ENCODE measurements around the gene MYO5B. TPM values are rescaled to one million over a fixed set of nuclear protein-coding genes. Genes with fewer than 3 reads are reported as not detected.

MYO5B gene
- total and polyA plus RNA-seq, 2 donors (not counting 1 experiment from before 2014, with no cell fraction given) = 0.30 to 1.7 TPM

- Histone ChIP-seq H3K4me2 (replicated peaks; ENCODE audit: low read depth, low read length, poor library complexity, severe bottlenecking) (no peak overlapping the region), H3K9me3 (ENCODE audit: control extremely low read depth in 1 of 3, control insufficient read depth in 2 of 3, insufficient read depth in 1 of 3, low read length in 2 of 3) (no peaks in the 10 kb centered on the region), H3K79me2 (ENCODE audit: control insufficient read depth, insufficient read depth, low read length) (no peaks in the 10 kb centered on the region), H3K4me3 (ENCODE audit: control extremely low read depth in 1 of 5, extremely low read depth in 1 of 5, insufficient read depth in 1 of 5, low read depth in 2 of 5, low read length in 4 of 5) (no peak overlapping the region), H3K9ac (ENCODE audit: low read length) (no peak overlapping the region), H3K4me1 (ENCODE audit: control insufficient read depth in 2 of 2, insufficient read depth in 2 of 2, low read length in 2 of 2) (no peaks in the 10 kb centered on the region), H2AFZ (ENCODE audit: insufficient read depth, low read depth, low read length, poor library complexity, severe bottlenecking) (no peak overlapping the region), H3K36me3 (replicated peaks in 1 of 2; ENCODE audit: control extremely low read depth in 1 of 2, control insufficient read depth in 1 of 2, extremely low read depth in 1 of 2, insufficient read depth in 2 of 2, low read length in 1 of 2) (no peaks in the 10 kb centered on the region), H4K20me1 (ENCODE audit: control insufficient read depth, insufficient read depth, low read length, poor library complexity, severe bottlenecking) (no peaks in the 10 kb centered on the region), H3K27ac (ENCODE audit: low read length in 2 of 2) (no peak overlapping the region), H3K27me3 (replicated peaks in 1 of 4; ENCODE audit: control extremely low read depth in 1 of 4, control insufficient read depth in 3 of 4, insufficient read depth in 4 of 4, low read length in 3 of 4) (no peaks in the 10 kb centered on the region)
- no peaks in the 10 kb centered on the region for H3K4me1 Mint-ChIP-seq
- H3K27me3 Mint-ChIP-seq = no peaks in the 10 kb centered on the region
- ChIA-PET POLR2A (no interaction called here), CTCF (interaction anchor here (2.9 kb wide), 1 partner anchor 344 kb away, joined by 11 read pairs; no protein-coding TSS in a partner anchor)
- H3K4me3 Mint-ChIP-seq = no peak overlapping the region
- no peak for ATAC-seq (ENCODE audit: low read depth)
- 100% methylated on average over 1 of the region's 3 CpGs for WGBS (ENCODE audit: insufficient coverage)
- DNase-seq = no peak
- TF ChIP-seq CTCF (IDR thresholded peaks at IDR 0.05) = no peak
- TF ChIP-seq EZH2 (IDR thresholded peaks at IDR 0.05; ENCODE audit: borderline replicate concordance, insufficient read depth, low read depth, low read length, poor library complexity, severe bottlenecking) = no peak
- H3K9me3 Mint-ChIP-seq (ENCODE audit: insufficient read depth) = no peaks in the 10 kb centered on the region
- intact Hi-C loops (cut with micrococcal nuclease) = no loop called here
- no peak overlapping the region for H3K27ac Mint-ChIP-seq
Observed at GRCh38 chr18:49854681-49855080, 340.3 kb downstream of the MYO5B start.

GRCh38 chr18:49853436-49853835 lies 341.5 kb downstream of the MYO5B start:
- 82% methylated on average over 8 of the region's 8 CpGs for WGBS (ENCODE audit: insufficient coverage)

More at GRCh38 chr18:49853436-49853835, 341.5 kb downstream of the MYO5B start:
- Histone ChIP-seq H3K36me3 (replicated peaks in 1 of 2; ENCODE audit: control extremely low read depth in 1 of 2, control insufficient read depth in 1 of 2, extremely low read depth in 1 of 2, insufficient read depth in 2 of 2, low read length in 1 of 2) (no peaks in the 10 kb centered on the region), H3K27ac (ENCODE audit: low read length in 2 of 2) (no peak overlapping the region), H3K4me1 (ENCODE audit: control insufficient read depth in 2 of 2, insufficient read depth in 2 of 2, low read length in 2 of 2) (no peaks in the 10 kb centered on the region), H3K4me3 (ENCODE audit: control extremely low read depth in 1 of 5, extremely low read depth in 1 of 5, insufficient read depth in 1 of 5, low read depth in 2 of 5, low read length in 4 of 5) (no peak overlapping the region), H3K9ac (ENCODE audit: low read length) (no peak overlapping the region), H3K4me2 (replicated peaks; ENCODE audit: low read depth, low read length, poor library complexity, severe bottlenecking) (no peak overlapping the region), H3K27me3 (replicated peaks in 1 of 4; ENCODE audit: control extremely low read depth in 1 of 4, control insufficient read depth in 3 of 4, insufficient read depth in 4 of 4, low read length in 3 of 4) (no peaks in the 10 kb centered on the region), H4K20me1 (ENCODE audit: control insufficient read depth, insufficient read depth, low read length, poor library complexity, severe bottlenecking) (no peaks in the 10 kb centered on the region), H3K79me2 (ENCODE audit: control insufficient read depth, insufficient read depth, low read length) (no peaks in the 10 kb centered on the region), H3K9me3 (ENCODE audit: control extremely low read depth in 1 of 3, control insufficient read depth in 2 of 3, insufficient read depth in 1 of 3, low read length in 2 of 3) (no peaks in the 10 kb centered on the region), H2AFZ (ENCODE audit: insufficient read depth, low read depth, low read length, poor library complexity, severe bottlenecking) (no peak overlapping the region)
- CTCF ChIA-PET = no interaction called here
- no peak for ATAC-seq (ENCODE audit: low read depth)
- H3K27ac Mint-ChIP-seq = no peak overlapping the region
- TF ChIP-seq EZH2 (IDR thresholded peaks at IDR 0.05; ENCODE audit: borderline replicate concordance, insufficient read depth, low read depth, low read length, poor library complexity, severe bottlenecking) (no peak), CTCF (IDR thresholded peaks at IDR 0.05) (no peak)
- peaks cover 7% of the 10 kb centered on the region for H3K27me3 Mint-ChIP-seq
- no peak overlapping the region for H3K4me3 Mint-ChIP-seq
- POLR2A ChIA-PET = no interaction called here
- intact Hi-C loops (cut with micrococcal nuclease) = no loop called here
- no peaks in the 10 kb centered on the region for H3K9me3 Mint-ChIP-seq (ENCODE audit: insufficient read depth)
- DNase-seq = no peak
- no peaks in the 10 kb centered on the region for H3K4me1 Mint-ChIP-seq

All from B cell (primary cell).